HUES6 (cell line): ENCODE results near the gene EXOC3L4.

Experiments
- H3K27ac ChIP-seq: 2 replicates; pipeline ENCODE4 v1.7.0; 2013; ENCODE audit warnings: low read depth, mild to moderate bottlenecking, low read length, inconsistent platforms
- H3K27me3 ChIP-seq: 2 replicates; pipeline ENCODE4 v1.6.1; 2013; ENCODE audit warnings: low read length; ENCODE audit not compliant: control insufficient read depth, insufficient read depth
- H3K36me3 ChIP-seq: 2 replicates; pipeline ENCODE4 v1.6.1; 2013; ENCODE audit warnings: low read length; ENCODE audit not compliant: control insufficient read depth, insufficient read depth
- H3K4me1 ChIP-seq: 2 replicates; pipeline ENCODE4 v1.6.1; 2013; ENCODE audit warnings: low read length; ENCODE audit not compliant: control insufficient read depth, insufficient read depth
- H3K4me3 ChIP-seq: 2 replicates; pipeline ENCODE4 v1.5.1; 2013; ENCODE audit warnings: low read depth, low read length
- H3K9ac ChIP-seq: one replicate; pipeline ENCODE4 v1.6.1; 2013; ENCODE audit warnings: mild to moderate bottlenecking, low read length
- H3K9me3 ChIP-seq: 2 replicates; pipeline ENCODE4 v1.6.1; 2013; ENCODE audit warnings: low read depth, low read length; ENCODE audit not compliant: control insufficient read depth, insufficient read depth

The EXOC3L4 gene

GRCh38 chr14:103139132-103140025, 44.9 kb downstream of the EXOC3L4 start:
- no peaks in the 10 kb centered on the region for H3K9me3 ChIP-seq
- no peaks in the 10 kb centered on the region; the same call in 1 of the 2 replicates for H3K27me3 ChIP-seq
- H3K36me3 ChIP-seq = peaks cover 14% of the 10 kb centered on the region
- peak overlapping the region; percentile 58 for H3K4me3 ChIP-seq
- H3K4me1 ChIP-seq = peaks cover 20% of the 10 kb centered on the region
- H3K27ac ChIP-seq = no peak overlapping the region
- peak overlapping the region; percentile 62 for H3K9ac ChIP-seq

DNA sequence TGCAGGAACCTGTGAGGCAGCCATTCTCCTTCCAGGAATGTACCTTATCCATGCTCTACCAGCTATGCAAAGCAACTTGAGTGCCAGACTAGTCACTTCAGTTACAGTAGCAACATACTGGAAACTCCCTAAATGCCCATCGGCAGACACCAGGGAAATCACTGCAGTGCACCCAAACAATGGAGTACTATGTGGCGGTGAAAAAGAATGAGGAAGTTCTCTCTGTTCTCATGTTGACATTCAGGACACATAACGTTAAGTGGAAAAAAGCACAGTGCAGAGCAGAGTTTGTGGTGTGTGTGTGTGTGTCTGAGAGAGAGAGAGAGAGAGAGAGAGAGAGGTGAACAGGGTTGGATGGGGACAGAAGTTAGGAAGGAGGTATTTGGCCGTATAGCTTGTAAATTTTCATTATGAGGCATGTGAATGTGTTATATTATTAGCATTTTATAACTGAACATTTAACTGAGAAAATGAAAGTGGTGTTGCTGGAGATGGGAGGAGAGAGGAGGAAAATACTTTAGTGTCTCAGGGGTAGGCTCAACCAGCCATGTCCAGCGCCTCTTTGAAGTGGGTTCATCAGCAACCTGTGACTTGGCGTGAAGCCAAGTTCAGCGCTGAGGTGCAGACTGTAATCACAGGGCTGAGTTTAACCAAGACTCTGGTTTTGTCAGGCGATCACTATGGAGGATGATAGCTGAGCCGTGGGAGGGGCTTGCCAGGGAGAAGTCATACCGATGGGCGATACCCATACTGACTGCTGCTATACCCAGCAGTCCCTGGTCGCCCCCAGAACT, 46.0 kb downstream of the EXOC3L4 start:
- H3K9me3 ChIP-seq = no peaks in the 10 kb centered on the region
- no peak overlapping the region for H3K27ac ChIP-seq

DNA sequence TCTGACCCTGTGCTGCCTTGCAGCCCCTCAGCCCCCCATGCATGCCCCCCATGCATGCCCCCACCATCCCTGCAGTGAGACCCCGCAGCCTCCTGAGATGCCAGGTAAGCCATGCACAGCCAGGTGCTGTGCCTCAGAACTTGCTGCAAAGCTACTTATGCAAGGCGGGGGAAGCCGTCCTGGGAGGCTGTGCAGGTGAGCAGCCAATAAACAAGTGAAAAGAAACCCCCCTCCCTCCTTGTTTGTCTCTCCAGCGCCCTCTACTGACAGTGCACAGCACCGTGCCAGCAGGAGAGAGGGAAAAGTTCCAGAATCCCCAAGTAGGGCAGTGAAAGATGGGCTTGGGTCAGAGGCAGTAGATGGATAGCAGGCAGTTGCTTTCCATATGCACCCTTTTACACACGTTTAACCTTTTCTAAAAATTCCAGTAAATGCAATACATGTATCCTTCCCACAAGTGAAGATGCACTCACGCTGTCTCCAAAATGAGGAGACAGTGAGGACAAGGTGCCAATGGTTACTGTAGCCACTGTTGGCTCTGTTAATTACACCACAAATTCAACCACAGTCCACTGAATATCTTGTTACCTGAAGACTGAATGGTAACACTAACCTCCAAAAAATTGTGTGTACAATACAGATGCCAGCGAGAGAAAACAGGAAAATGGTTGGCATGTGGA, 46.7 kb downstream of the EXOC3L4 start:
- Histone ChIP-seq H3K4me1 (peaks cover 20% of the 10 kb centered on the region), H3K27ac (no peak overlapping the region)

More for the DNA sequence above, 46.0 kb downstream of the EXOC3L4 start:
- Histone ChIP-seq H3K36me3 (peaks cover 4% of the 10 kb centered on the region; the same call in 1 of the 2 replicates), H3K9ac (no peak overlapping the region), H3K4me1 (peaks cover 20% of the 10 kb centered on the region), H3K4me3 (no peak overlapping the region), H3K27me3 (no peaks in the 10 kb centered on the region; the same call in 1 of the 2 replicates)

GRCh38 chr14:103142026-103142425, 47.5 kb downstream of the EXOC3L4 start:
- Histone ChIP-seq H3K9ac (no peak overlapping the region), H3K9me3 (no peaks in the 10 kb centered on the region), H3K4me1 (peaks cover 20% of the 10 kb centered on the region), H3K36me3 (no peaks in the 10 kb centered on the region), H3K27ac (no peak overlapping the region), H3K4me3 (no peak overlapping the region), H3K27me3 (no peaks in the 10 kb centered on the region; the same call in 1 of the 2 replicates)

More for the DNA sequence above, 46.7 kb downstream of the EXOC3L4 start:
- no peaks in the 10 kb centered on the region for H3K36me3 ChIP-seq
- H3K9ac ChIP-seq = no peak overlapping the region
- no peaks in the 10 kb centered on the region; the same call in 1 of the 2 replicates for H3K27me3 ChIP-seq
- no peaks in the 10 kb centered on the region for H3K9me3 ChIP-seq
- no peak overlapping the region for H3K4me3 ChIP-seq

DNA sequence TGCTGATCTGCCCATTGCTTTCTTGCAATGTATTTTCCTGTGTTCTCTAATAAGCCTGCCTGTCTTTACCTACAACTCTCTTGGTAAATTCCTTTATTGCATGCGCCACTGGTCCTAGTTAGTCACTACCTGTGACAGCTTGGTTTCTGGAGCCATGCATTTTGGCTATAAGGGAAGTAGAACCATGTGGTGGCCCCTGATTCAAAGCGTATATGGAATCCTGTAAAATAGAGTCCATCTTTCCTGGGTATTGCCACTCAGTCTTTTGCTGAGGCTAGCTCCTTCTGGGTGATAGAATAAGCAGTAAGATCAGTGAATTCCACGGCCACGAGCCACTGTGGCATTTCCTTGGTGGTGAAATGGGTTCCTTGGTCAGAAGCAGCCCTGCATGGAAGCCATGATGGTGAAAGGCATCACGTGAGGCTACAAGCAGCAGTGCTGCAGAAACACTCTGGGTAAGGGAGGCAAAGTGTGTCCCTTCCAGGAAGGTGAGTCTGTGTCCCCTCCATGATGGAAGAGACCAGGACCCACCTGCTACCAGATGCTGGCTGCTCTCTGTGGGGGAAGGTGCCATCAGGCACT, 48.3 kb downstream of the EXOC3L4 start:
- no peaks in the 10 kb centered on the region for H3K36me3 ChIP-seq
- no peak overlapping the region for H3K27ac ChIP-seq
- H3K4me1 ChIP-seq = peaks cover 15% of the 10 kb centered on the region; the same call in 1 of the 2 replicates
- no peaks in the 10 kb centered on the region for H3K9me3 ChIP-seq
- H3K9ac ChIP-seq = no peak overlapping the region
- no peak overlapping the region for H3K4me3 ChIP-seq
- H3K27me3 ChIP-seq = no peaks in the 10 kb centered on the region; the same call in 1 of the 2 replicates

GRCh38 chr14:103143506-103143905, 49.0 kb downstream of the EXOC3L4 start:
- no peak overlapping the region for H3K27ac ChIP-seq
- peaks cover 9% of the 10 kb centered on the region; the same call in 1 of the 2 replicates for H3K4me1 ChIP-seq
- H3K9me3 ChIP-seq = no peaks in the 10 kb centered on the region
- H3K9ac ChIP-seq = no peak overlapping the region
- H3K27me3 ChIP-seq = no peaks in the 10 kb centered on the region
- H3K36me3 ChIP-seq = no peaks in the 10 kb centered on the region
- no peak overlapping the region for H3K4me3 ChIP-seq

DNA sequence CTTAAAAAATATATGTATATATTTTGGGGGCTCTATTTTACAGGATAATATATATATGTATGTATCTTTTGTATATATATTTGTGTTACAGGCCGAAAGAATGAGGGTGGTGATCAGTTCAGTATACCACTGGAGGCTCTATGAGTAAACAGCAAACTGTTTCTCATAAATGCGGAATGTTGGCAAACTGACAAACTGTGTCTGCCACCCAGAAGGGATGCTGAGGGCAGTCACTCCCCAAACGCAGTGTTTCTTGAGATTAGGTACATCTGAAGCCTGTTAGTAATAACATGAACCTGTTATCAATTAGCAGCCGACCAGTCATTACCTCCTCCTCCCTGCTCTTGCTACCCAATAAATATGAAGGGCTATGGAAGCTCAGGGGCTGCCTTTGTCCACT, 49.6 kb downstream of the EXOC3L4 start:
- peaks cover 8% of the 10 kb centered on the region; the same call in 1 of the 2 replicates for H3K4me1 ChIP-seq
- H3K27me3 ChIP-seq = no peaks in the 10 kb centered on the region
- H3K9me3 ChIP-seq = no peaks in the 10 kb centered on the region
- H3K9ac ChIP-seq = no peak overlapping the region
- no peaks in the 10 kb centered on the region for H3K36me3 ChIP-seq
- no peak overlapping the region for H3K4me3 ChIP-seq
- no peak overlapping the region for H3K27ac ChIP-seq

- no peak overlapping the region for H3K27ac ChIP-seq
- no peak overlapping the region for H3K4me3 ChIP-seq
- H3K9ac ChIP-seq = no peak overlapping the region
- no peaks in the 10 kb centered on the region for H3K9me3 ChIP-seq
- no peaks in the 10 kb centered on the region for H3K36me3 ChIP-seq
- H3K4me1 ChIP-seq = no peaks in the 10 kb centered on the region
- H3K27me3 ChIP-seq = no peaks in the 10 kb centered on the region
These were observed 51.7 kb downstream of the EXOC3L4 start for GRCh38 chr14:103146141-103146709.

- Histone ChIP-seq H3K9me3 (no peaks in the 10 kb centered on the region), H3K4me1 (no peaks in the 10 kb centered on the region), H3K36me3 (no peaks in the 10 kb centered on the region), H3K27me3 (no peaks in the 10 kb centered on the region), H3K27ac (no peak overlapping the region), H3K9ac (no peak overlapping the region), H3K4me3 (no peak overlapping the region)
These were observed 55.1 kb downstream of the EXOC3L4 start for GRCh38 chr14:103149351-103150237.
